Keratinocyte (primary cell): ENCODE data around the gene TSPYL1. TPM values are rescaled to one million over a fixed set of nuclear protein-coding genes. Genes with fewer than 3 reads are reported as not detected.

Experiments
- DNase-seq: peaks from one replicate; pipeline ENCODE4 v3.0.0-alpha.2; 2011; ENCODE audit warnings: low read depth, missing footprints, low spot score
- FAIRE-seq: peaks from 2 replicates; lab custom pipeline; 2011; peaks lifted over from hg19 to GRCh38; lab: Jason Lieb, UNC
- H2AFZ ChIP-seq: 2 replicates; pipeline ENCODE4 v1.6.0; 2012; ENCODE audit warnings: low read length, control low read depth, inconsistent platforms; ENCODE audit not compliant: control insufficient read depth
- H3K27ac ChIP-seq: 2 replicates; pipeline ENCODE4 v1.5.1; 2011; ENCODE audit warnings: low read length; ENCODE audit not compliant: control insufficient read depth, insufficient read depth
- H3K27me3 ChIP-seq: 3 replicates; pipeline ENCODE4 v1.6.0; 2011; ENCODE audit warnings: low read length; ENCODE audit not compliant: control insufficient read depth, insufficient read depth; ENCODE audit errors: extremely low read depth
- H3K36me3 ChIP-seq, 2 experiments: 2 replicates in 1 of 2; 3 replicates in 1 of 2; pipeline ENCODE4 v1.5.1; 2011; ENCODE audit warnings: low read length in 2 of 2, mild to moderate bottlenecking in 1 of 2; ENCODE audit not compliant: control insufficient read depth in 2 of 2, insufficient read depth in 2 of 2; ENCODE audit errors: extremely low read depth in 1 of 2
- H3K4me1 ChIP-seq: 3 replicates; pipeline ENCODE4 v1.5.1; 2011; ENCODE audit warnings: low read length; ENCODE audit not compliant: control insufficient read depth, insufficient read depth; ENCODE audit errors: extremely low read depth
- H3K4me2 ChIP-seq: 3 replicates; pipeline ENCODE4 v1.6.0; 2011; ENCODE audit warnings: low read depth, low read length; ENCODE audit not compliant: control insufficient read depth, insufficient read depth; ENCODE audit errors: extremely low read depth
- H3K4me3 ChIP-seq, 3 experiments: fragments of 200-600 bp in 1 of 3; sonication (generic) in 1 of 3; 2 replicates in 2 of 3; 3 replicates in 1 of 3; pipeline ENCODE4 v1.5.1; 2011 to 2016; ENCODE audit warnings: low read length in 3 of 3, mild to moderate bottlenecking in 3 of 3, control low read depth in 2 of 3, inconsistent platforms in 1 of 3, low read depth in 1 of 3, mixed read lengths in 1 of 3, mixed run types in 1 of 3, moderate library complexity in 1 of 3; ENCODE audit not compliant: control insufficient read depth in 2 of 3, insufficient read depth in 2 of 3; ENCODE audit errors: extremely low read depth in 1 of 3
- H3K79me2 ChIP-seq: 2 replicates; pipeline ENCODE4 v1.6.0; 2012; ENCODE audit warnings: low read length; ENCODE audit not compliant: control insufficient read depth, insufficient read depth
- H3K9ac ChIP-seq: 3 replicates; pipeline ENCODE4 v1.6.0; 2011; ENCODE audit warnings: low read length; ENCODE audit not compliant: control insufficient read depth, insufficient read depth; ENCODE audit errors: extremely low read depth
- H3K9me1 ChIP-seq: 3 replicates; pipeline ENCODE4 v1.6.0; 2011; ENCODE audit warnings: low read length; ENCODE audit not compliant: control insufficient read depth, insufficient read depth; ENCODE audit errors: extremely low read depth
- H3K9me3 ChIP-seq: 2 replicates; pipeline ENCODE4 v1.5.1; 2012; ENCODE audit warnings: low read depth, low read length; ENCODE audit not compliant: control insufficient read depth
- H4K20me1 ChIP-seq: 3 replicates; pipeline ENCODE4 v1.6.0; 2011; ENCODE audit warnings: low read length; ENCODE audit not compliant: control insufficient read depth, insufficient read depth; ENCODE audit errors: extremely low read depth
- CTCF ChIP-seq, 3 experiments: IDR thresholded peaks in 1 of 3; conservative IDR thresholded peaks in 1 of 3; optimal IDR thresholded peaks in 1 of 3; 2 replicates in 2 of 3; 3 replicates in 1 of 3; pipeline versions ENCODE3 to v1.5.1; 2011; ENCODE audit warnings: low read length in 3 of 3, mild to moderate bottlenecking in 3 of 3, moderate library complexity in 2 of 3, control low read depth in 1 of 3, inconsistent platforms in 1 of 3; ENCODE audit not compliant: insufficient read depth in 2 of 3; ENCODE audit errors: extremely low read depth in 1 of 3
- EZH2 ChIP-seq: IDR thresholded peaks from one replicate; pipeline ENCODE4 v1.6.1; 2012; ENCODE audit warnings: inconsistent platforms, mild to moderate bottlenecking, low read length, moderate library complexity
- dilution Hi-C: fragments of 300-500 bp; cut with MboI; formaldehyde crosslinking; loops from one replicate; pipeline ENCODE4 v1.7.0; 2020; ENCODE audit warnings: low sequenced_read_pairs; ENCODE audit not compliant: extremely low pct_ligation_motif_present
- polyA plus RNA-seq, 5 experiments: library from polyadenylated mRNA; depleted of rRNA in 3 of 5; stranded (reverse) in 3 of 5; stranded (forward) in 1 of 5; unstranded in 1 of 5; fragments of >200 nt; gene quantifications; 1 replicate in 1 of 5; 2 replicates in 3 of 5; 3 replicates in 1 of 5; pipeline versions ENCODE4 v1.2.1 to v1.2.3, GENCODE V29; 2011 to 2012; ENCODE audit warnings: missing spikeins in 2 of 5, low read depth in 1 of 5, low replicate concordance in 1 of 5

Gene TSPYL1
- polyA plus RNA-seq, 1 donor (not counting 4 experiments of a cell fraction or from before 2014, with no cell fraction given), result 75.6 TPM

- no peaks in the 10 kb centered on the region for H4K20me1 ChIP-seq
- H3K9ac ChIP-seq, result no peak overlapping the region
- no peaks in the 10 kb centered on the region for H3K27me3 ChIP-seq
- no peaks in the 10 kb centered on the region for H3K9me1 ChIP-seq
- no peaks in the 10 kb centered on the region for H3K4me1 ChIP-seq
- no peak overlapping the region for H3K4me2 ChIP-seq
- H3K4me3 ChIP-seq, result no peak overlapping the region
- no peaks in the 10 kb centered on the region for H3K36me3 ChIP-seq
- DNase-seq, result no peak
- H3K79me2 ChIP-seq, result no peaks in the 10 kb centered on the region
- no peak overlapping the region for H2AFZ ChIP-seq
- TF ChIP-seq EZH2 (no peak), CTCF (optimal IDR thresholded peaks at IDR 0.05 in 1 of 3, IDR thresholded peaks at IDR 0.05 in 1 of 3, conservative IDR thresholded peaks at IDR 0.05 in 1 of 3; ENCODE audit: extremely low read depth in 1 of 3, insufficient read depth in 2 of 3, low read length in 3 of 3) (no peak)
- dilution Hi-C loops, result no loop called here
- no peak overlapping the region for H3K27ac ChIP-seq
- no peak for FAIRE-seq
- no peaks in the 10 kb centered on the region for H3K9me3 ChIP-seq
Observed at GRCh38 chr6:116298973-116299372, 19.2 kb upstream of the TSPYL1 start.

- H3K9me3 ChIP-seq, result no peaks in the 10 kb centered on the region
- H3K9ac ChIP-seq, result no peak overlapping the region
- no peak overlapping the region for H3K4me2 ChIP-seq
- dilution Hi-C loops, result no loop called here
- DNase-seq, result no peak
- no peak overlapping the region for H2AFZ ChIP-seq
- no peaks in the 10 kb centered on the region for H3K9me1 ChIP-seq
- H3K79me2 ChIP-seq, result no peaks in the 10 kb centered on the region
- H3K36me3 ChIP-seq, result no peaks in the 10 kb centered on the region
- H3K27me3 ChIP-seq, result no peaks in the 10 kb centered on the region
- no peak overlapping the region for H3K27ac ChIP-seq
- no peak overlapping the region for H3K4me3 ChIP-seq
- TF ChIP-seq EZH2 (no peak), CTCF (optimal IDR thresholded peaks at IDR 0.05 in 1 of 3, IDR thresholded peaks at IDR 0.05 in 1 of 3, conservative IDR thresholded peaks at IDR 0.05 in 1 of 3; ENCODE audit: extremely low read depth in 1 of 3, insufficient read depth in 2 of 3, low read length in 3 of 3) (no peak)
- no peaks in the 10 kb centered on the region for H3K4me1 ChIP-seq
- no peaks in the 10 kb centered on the region for H4K20me1 ChIP-seq
- FAIRE-seq, result no peak
Observed at GRCh38 chr6:116298273-116298672, 18.5 kb upstream of the TSPYL1 start.
